Hindlimb muscle (tissue), 1 donor: ENCODE data around the gene PHRF1. TPM values are rescaled to one million over a fixed set of nuclear protein-coding genes. Genes with fewer than 3 reads are reported as not detected.

ENCODE experiments used
- DNase-seq: peaks from one replicate; pipeline ENCODE4 v3.0.0-alpha.2; 2013
- polyA plus RNA-seq: library from polyadenylated mRNA; unstranded; fragments of 120-200 nt; gene quantifications from one replicate; pipeline ENCODE4 v1.2.1, GENCODE V29; 2013; ENCODE audit not compliant: insufficient read length

The PHRF1 gene
- polyA plus RNA-seq, 1 donor = 21.3 TPM

DNA sequence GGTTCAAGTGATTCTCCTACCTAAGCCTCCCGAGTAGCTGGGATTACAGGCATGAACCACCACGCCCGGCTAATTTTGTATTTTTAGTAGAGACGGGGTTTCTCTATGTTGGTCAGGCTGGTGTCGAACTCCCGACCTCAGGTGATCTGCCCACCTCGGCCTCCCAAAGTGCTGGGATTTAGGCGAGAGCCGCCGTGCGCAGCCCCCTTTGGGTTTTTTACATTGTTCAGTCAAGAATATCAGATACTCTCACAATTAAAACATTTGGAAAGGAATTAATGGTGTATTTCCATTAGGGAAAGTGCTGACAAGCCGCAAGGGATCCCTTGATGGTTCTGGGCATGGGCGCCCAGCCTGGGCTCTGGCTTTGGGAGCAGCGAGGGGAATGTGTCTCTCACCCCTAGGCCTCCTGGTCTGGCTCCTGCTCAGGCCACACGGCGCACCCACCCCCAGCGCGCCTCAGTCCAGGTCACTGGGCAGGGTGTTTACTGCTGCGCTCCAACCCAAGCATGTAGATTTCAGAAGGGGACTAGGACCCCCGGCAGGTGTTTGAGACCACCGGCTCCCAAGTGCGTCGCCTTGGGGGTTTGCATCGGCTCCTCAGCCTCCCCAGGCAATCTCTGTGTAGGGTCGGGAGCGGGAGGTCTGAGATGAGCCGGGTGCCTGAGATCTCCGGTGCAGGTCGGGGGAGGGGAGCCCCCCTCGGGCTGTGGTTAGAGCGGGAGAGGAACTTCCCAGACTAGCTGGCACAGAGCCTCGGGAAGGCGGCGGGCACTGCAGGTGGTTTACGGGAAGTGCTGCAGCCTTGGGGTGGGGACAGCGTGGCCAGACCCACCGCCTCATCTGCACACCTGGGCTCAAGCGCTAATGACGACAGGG, 40.3 kb downstream of the PHRF1 start:
- no peak for DNase-seq

DNA sequence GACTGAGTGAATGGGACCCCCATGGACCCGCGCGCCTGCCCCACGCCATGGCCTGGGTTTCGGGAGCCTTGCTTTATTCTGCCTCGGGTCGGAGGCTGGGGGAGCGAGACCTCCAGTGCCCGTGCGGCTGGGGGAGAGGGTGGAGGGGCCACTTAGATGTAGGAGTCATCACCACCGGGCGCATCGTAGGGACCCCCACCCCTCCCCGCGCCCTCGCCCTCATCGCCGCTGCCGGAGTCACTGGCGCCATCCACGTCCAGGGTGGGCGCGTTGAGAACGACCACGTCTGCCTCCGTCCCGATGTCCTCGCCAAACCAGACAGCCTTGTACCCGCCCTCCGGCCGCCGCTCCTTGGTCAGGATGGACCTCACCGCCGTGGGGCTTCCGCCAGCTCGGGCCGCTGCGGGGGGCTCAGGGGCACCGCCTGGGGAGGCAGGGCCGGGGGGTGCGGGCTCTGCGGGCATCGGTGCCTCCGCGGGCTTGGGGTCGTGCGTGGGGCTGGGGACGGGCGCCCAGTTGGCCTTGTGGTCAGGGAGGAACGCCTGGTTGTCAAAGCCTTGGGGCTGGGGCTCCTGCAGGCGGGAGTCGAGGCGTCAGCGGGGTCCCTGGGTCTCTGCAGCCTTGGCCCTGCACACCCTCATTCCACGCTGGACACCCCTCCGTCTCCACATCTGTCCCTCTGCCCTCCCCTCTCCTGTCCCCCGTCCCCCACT, 41.1 kb downstream of the PHRF1 start:
- no peak for DNase-seq

- DNase-seq = no peak
Measured at GRCh38 chr11:617912-618682, 41.8 kb downstream of the PHRF1 start.

GRCh38 chr11:618856-619627, 42.8 kb downstream of the PHRF1 start:
- no peak for DNase-seq

- no peak for DNase-seq
Measured at GRCh38 chr11:619628-620050, 43.4 kb downstream of the PHRF1 start.

GRCh38 chr11:620201-620600, 43.9 kb downstream of the PHRF1 start:
- DNase-seq = no peak

DNA sequence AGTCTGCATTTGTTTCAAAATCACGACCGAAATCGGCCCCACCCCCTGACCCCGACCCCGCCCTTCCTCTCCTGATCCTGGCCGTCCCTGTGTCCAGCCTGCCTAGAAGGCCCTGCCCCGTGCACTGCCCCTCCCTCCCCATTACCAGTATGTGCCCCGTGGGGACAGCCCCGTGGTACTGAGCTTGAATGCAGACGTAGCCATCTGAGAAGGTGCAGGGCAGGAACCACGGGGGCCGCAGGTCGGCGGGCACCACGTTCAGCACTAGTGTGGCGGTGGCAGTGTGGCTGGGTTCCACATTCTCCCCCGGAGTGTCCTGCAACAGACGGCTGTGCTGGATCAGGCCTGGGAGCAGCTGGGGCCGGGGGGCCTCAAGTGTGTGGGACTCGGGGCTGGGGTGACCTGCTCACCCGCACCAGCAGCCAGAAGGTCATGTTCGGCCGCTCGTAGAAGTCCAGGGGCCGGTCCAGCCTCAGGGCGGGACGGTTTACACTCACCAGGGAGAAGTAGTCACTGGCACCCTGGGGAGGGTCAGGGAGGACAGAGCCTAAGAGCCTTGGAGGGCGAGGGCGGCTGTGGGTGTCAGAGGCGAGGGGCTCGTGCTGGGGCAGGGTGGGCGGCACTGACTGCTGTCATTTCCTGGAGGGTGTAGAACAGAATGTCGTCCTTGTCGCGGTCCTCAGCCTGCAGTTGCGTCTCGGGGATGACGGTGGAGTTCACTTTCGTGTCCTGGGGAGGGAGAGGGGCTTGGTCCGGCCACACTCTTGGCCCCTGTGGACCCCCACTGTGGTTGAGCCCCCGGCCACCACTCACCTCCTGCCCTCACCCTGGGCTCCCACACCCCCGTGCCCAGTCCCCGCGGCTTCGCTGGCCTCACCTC, 44.9 kb downstream of the PHRF1 start:
- no peak for DNase-seq

- no peak for DNase-seq
Measured at GRCh38 chr11:621838-622237, 45.6 kb downstream of the PHRF1 start.

- DNase-seq = no peak
Measured at GRCh38 chr11:623349-623869, 47.1 kb downstream of the PHRF1 start.

- no peak for DNase-seq
Measured at GRCh38 chr11:623999-624704, 47.9 kb downstream of the PHRF1 start.

- no peak for DNase-seq
Measured at GRCh38 chr11:624705-625635, 48.7 kb downstream of the PHRF1 start, which contains the start of gene CDHR5. TSS of gene CDHR5 (minus strand) at chr11:624955. CDS start at chr11:624902, 53 bp downstream.

- DNase-seq = no peak
Measured at GRCh38 chr11:625636-626268, 49.5 kb downstream of the PHRF1 start.

GRCh38 chr11:626475-627307, 50.4 kb downstream of the PHRF1 start, which contains the start of gene SCT:
TSS of gene SCT (minus strand) at chr11:627181. CDS start at chr11:627143, 38 bp downstream.
- DNase-seq = no peak

DNA sequence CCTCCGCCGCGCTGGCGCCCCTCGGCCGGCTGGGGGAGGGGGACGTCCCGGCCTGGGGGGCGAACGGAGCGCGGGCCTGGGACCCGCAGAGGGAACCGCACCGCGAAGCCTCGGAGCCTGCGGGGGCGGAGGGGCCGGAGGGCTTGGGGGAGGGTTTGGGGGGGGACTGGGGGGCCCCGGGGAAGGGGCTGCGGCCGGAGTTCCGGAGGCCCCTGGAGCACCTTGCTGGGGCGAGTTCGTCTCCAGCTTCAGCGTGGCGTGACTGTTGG, 51.0 kb downstream of the PHRF1 start:
- DNase-seq = no peak

GRCh38 chr11:628056-628455, 51.8 kb downstream of the PHRF1 start:
- DNase-seq = no peak

GRCh38 chr11:629237-629583, 52.9 kb downstream of the PHRF1 start:
- no peak for DNase-seq

GRCh38 chr11:630871-631270, 54.6 kb downstream of the PHRF1 start:
- DNase-seq = no peak
